H1 (cell line): Measurements from ENCODE around the gene PBX3. TPM values are rescaled to one million over a fixed set of nuclear protein-coding genes. Genes with fewer than 3 reads are reported as not detected.

Experiments
- CTCF ChIA-PET: fragments of 300-600 bp; sonication (Branson Sonifier 250); formaldehyde crosslinking; loops from one replicate; lab custom pipeline; 2021; ENCODE audit not compliant: partially characterized antibody; lab: Charles Lee
- POLR2A ChIA-PET: fragments of 300-600 bp; sonication (Branson Sonifier 250); formaldehyde crosslinking; loops from one replicate; lab custom pipeline; 2021; ENCODE audit warnings: inconsistent platforms; ENCODE audit not compliant: partially characterized antibody; lab: Charles Lee
- DNase-seq, 2 experiments: peaks; one replicate each; pipeline versions ENCODE4 v3.0.0 to v3.0.0-alpha.2; 2010 to 2022; ENCODE audit warnings: low spot score in 2 of 2, low read depth in 1 of 2, mixed read lengths in 1 of 2
- FAIRE-seq: peaks from 2 replicates; lab custom pipeline; 2011; peaks lifted over from hg19 to GRCh38; lab: Jason Lieb, UNC
- H2AFZ ChIP-seq: 2 replicates; pipeline ENCODE4 v1.8.1; 2012; ENCODE audit warnings: low read length, inconsistent platforms
- H2AK5ac ChIP-seq: 2 replicates; pipeline ENCODE4 v1.6.1; 2013; ENCODE audit warnings: low read depth, low read length
- H2BK120ac ChIP-seq: replicated peaks from 2 replicates; pipeline ENCODE3; 2013; ENCODE audit warnings: low read depth, low read length, inconsistent platforms
- H2BK12ac ChIP-seq: 2 replicates; pipeline ENCODE4 v1.6.1; 2013; ENCODE audit warnings: low read depth, low read length
- H2BK15ac ChIP-seq: 2 replicates; pipeline ENCODE4 v1.6.1; 2013; ENCODE audit warnings: low read length
- H2BK20ac ChIP-seq: 2 replicates; pipeline ENCODE4 v1.6.1; 2013; ENCODE audit warnings: low read length
- H2BK5ac ChIP-seq: 2 replicates; pipeline ENCODE4 v1.6.1; 2013; ENCODE audit warnings: low read depth, low read length
- H3K14ac ChIP-seq: 2 replicates; pipeline ENCODE4 v1.6.1; 2013; ENCODE audit warnings: inconsistent platforms; ENCODE audit not compliant: insufficient read length
- H3K18ac ChIP-seq: 2 replicates; pipeline ENCODE4 v1.6.1; 2013; ENCODE audit warnings: low read length; ENCODE audit errors: extremely low read depth
- H3K23ac ChIP-seq: 2 replicates; pipeline ENCODE4 v1.6.1; 2013; ENCODE audit warnings: inconsistent platforms; ENCODE audit not compliant: insufficient read length
- H3K23me2 ChIP-seq: 2 replicates; pipeline ENCODE4 v1.6.1; 2013; ENCODE audit warnings: low read depth, low read length
- H3K27ac ChIP-seq: 2 replicates; pipeline ENCODE4 v1.6.1; 2011; ENCODE audit warnings: low read depth, low read length, inconsistent platforms
- H3K27me3 ChIP-seq, 4 experiments: replicated peaks in 1 of 4; 1 replicate in 1 of 4; 2 replicates in 3 of 4; pipeline versions ENCODE4 v1.6.1 to v1.8.1; 2011 to 2013; ENCODE audit warnings: low read length in 3 of 4, mild to moderate bottlenecking in 3 of 4, inconsistent platforms in 2 of 4, mixed read lengths in 2 of 4, moderate library complexity in 1 of 4; ENCODE audit not compliant: control insufficient read depth in 3 of 4, insufficient read depth in 3 of 4; ENCODE audit errors: extremely low read depth in 1 of 4
- H3K36me3 ChIP-seq, 4 experiments: 2 replicates each; pipeline versions ENCODE4 v1.6.1 to v1.8.1; 2011 to 2013; ENCODE audit warnings: mild to moderate bottlenecking in 4 of 4, low read length in 3 of 4, moderate library complexity in 2 of 4, control low read depth in 1 of 4, inconsistent platforms in 1 of 4; ENCODE audit not compliant: insufficient read depth in 4 of 4, control insufficient read depth in 2 of 4
- H3K4ac ChIP-seq: replicated peaks from 2 replicates; pipeline ENCODE3; 2013; ENCODE audit warnings: low read length, low read depth, mixed read lengths, inconsistent platforms; ENCODE audit not compliant: insufficient read length
- H3K4me1 ChIP-seq, 4 experiments: replicated peaks in 1 of 4; 1 replicate in 1 of 4; 2 replicates in 3 of 4; pipeline versions ENCODE4 v1.6.1 to v1.8.1; 2011 to 2013; ENCODE audit warnings: low read length in 3 of 4, inconsistent platforms in 2 of 4, mixed read lengths in 1 of 4; ENCODE audit not compliant: insufficient read depth in 4 of 4, control insufficient read depth in 3 of 4
- H3K4me2 ChIP-seq, 2 experiments: 2 replicates each; pipeline versions ENCODE4 v1.6.1 to v1.8.1; 2011 to 2013; ENCODE audit warnings: low read depth in 2 of 2, low read length in 2 of 2, control low read depth in 1 of 2, inconsistent platforms in 1 of 2, mild to moderate bottlenecking in 1 of 2; ENCODE audit not compliant: insufficient read depth in 1 of 2
- H3K4me3 ChIP-seq, 4 experiments: fragments of 200-600, 300-600 bp in 1 of 4; sonication (generic), shearing (Covaris generic), sonication (Bioruptor Twin) in 1 of 4; 2 replicates each; pipeline versions ENCODE4 v1.5.1 to v1.8.1; 2011 to 2016; ENCODE audit warnings: low read length in 4 of 4, low read depth in 3 of 4, control low read depth in 2 of 4, inconsistent platforms in 2 of 4, mild to moderate bottlenecking in 2 of 4, mixed read lengths in 1 of 4, moderate library complexity in 1 of 4; ENCODE audit not compliant: insufficient read depth in 2 of 4; ENCODE audit errors: extremely low read depth in 1 of 4
- H3K56ac ChIP-seq: replicated peaks from 2 replicates; pipeline ENCODE3; 2013; ENCODE audit warnings: low read depth, mild to moderate bottlenecking, mixed read lengths, low read length, inconsistent platforms; ENCODE audit not compliant: insufficient read length
- H3K79me1 ChIP-seq: 2 replicates; pipeline ENCODE4 v1.6.1; 2013; ENCODE audit warnings: low read depth, low read length, control low read depth
- H3K79me2 ChIP-seq, 2 experiments: 2 replicates each; pipeline versions ENCODE4 v1.6.1 to v1.8.1; 2012 to 2013; ENCODE audit warnings: low read length in 2 of 2, mild to moderate bottlenecking in 2 of 2, inconsistent platforms in 1 of 2; ENCODE audit not compliant: insufficient read depth in 2 of 2, control insufficient read depth in 1 of 2
- H3K9ac ChIP-seq, 4 experiments: replicated peaks in 1 of 4; 1 replicate in 1 of 4; 2 replicates in 3 of 4; pipeline versions ENCODE4 v1.6.1 to v1.8.1; 2011 to 2013; ENCODE audit warnings: low read depth in 3 of 4, low read length in 3 of 4, control low read depth in 2 of 4, mild to moderate bottlenecking in 2 of 4, moderate library complexity in 2 of 4, inconsistent platforms in 1 of 4; ENCODE audit errors: extremely low read depth in 1 of 4
- H3K9me3 ChIP-seq, 2 experiments: 2 replicates each; pipeline versions ENCODE4 v1.6.1 to v1.8.1; 2012 to 2013; ENCODE audit warnings: mild to moderate bottlenecking in 2 of 2, moderate library complexity in 2 of 2, control low read depth in 1 of 2, inconsistent platforms in 1 of 2, low read depth in 1 of 2, low read length in 1 of 2, mixed read lengths in 1 of 2; ENCODE audit not compliant: insufficient read depth in 2 of 2
- H4K20me1 ChIP-seq, 2 experiments: replicated peaks in 1 of 2; 2 replicates each; pipeline versions ENCODE3 to v1.8.1; 2011 to 2013; ENCODE audit warnings: inconsistent platforms in 2 of 2, low read length in 2 of 2, mild to moderate bottlenecking in 1 of 2; ENCODE audit not compliant: insufficient read depth in 2 of 2, control insufficient read depth in 1 of 2
- H4K5ac ChIP-seq: 2 replicates; pipeline ENCODE4 v1.6.1; 2013; ENCODE audit warnings: low read length, low read depth, mixed read lengths, inconsistent platforms; ENCODE audit not compliant: insufficient read length
- H4K8ac ChIP-seq: 2 replicates; pipeline ENCODE4 v1.8.0; 2013; ENCODE audit warnings: mild to moderate bottlenecking, moderate library complexity, low read length, inconsistent platforms; ENCODE audit not compliant: insufficient read depth; ENCODE audit errors: extremely low read depth
- H4K91ac ChIP-seq: replicated peaks from 2 replicates; pipeline ENCODE3; 2013; ENCODE audit warnings: low read length, mixed read lengths, inconsistent platforms; ENCODE audit not compliant: insufficient read length
- EP300 ChIP-seq, 2 experiments: IDR thresholded peaks; 1 replicate in 1 of 2; 2 replicates in 1 of 2; pipeline ENCODE4 v1.6.1; 2011 to 2012; ENCODE audit warnings: low read depth in 2 of 2, low read length in 2 of 2, mild to moderate bottlenecking in 2 of 2, borderline replicate concordance in 1 of 2, inconsistent platforms in 1 of 2, moderate library complexity in 1 of 2
- MAFK ChIP-seq: IDR thresholded peaks from 2 replicates; pipeline ENCODE4 v1.6.1; 2012; ENCODE audit warnings: low read depth, mild to moderate bottlenecking, improper control_type of control experiment, low read length
- POLR2AphosphoS5 ChIP-seq: IDR thresholded peaks from 2 replicates; pipeline ENCODE4 v1.6.1; 2011; ENCODE audit warnings: low read depth, low read length
- RFX5 ChIP-seq: IDR thresholded peaks from 2 replicates; pipeline ENCODE4 v1.6.1; 2011; ENCODE audit warnings: low read depth, low read length, improper control_type of control experiment, borderline replicate concordance
- SP2 ChIP-seq: IDR thresholded peaks from 2 replicates; pipeline ENCODE4 v1.6.1; 2012; ENCODE audit warnings: mild to moderate bottlenecking, low read length, inconsistent platforms
- SP4 ChIP-seq: IDR thresholded peaks from 2 replicates; pipeline ENCODE4 v1.6.1; 2012; ENCODE audit warnings: low read length, inconsistent platforms
- SRF ChIP-seq: IDR thresholded peaks from 2 replicates; pipeline ENCODE4 v1.6.1; 2011; ENCODE audit warnings: mild to moderate bottlenecking, low read depth, low read length, moderate library complexity
- ZNF274 ChIP-seq: IDR thresholded peaks from 2 replicates; pipeline ENCODE4 v1.7.0; 2012; ENCODE audit warnings: low read length, borderline replicate concordance; ENCODE audit errors: extremely low read depth
- WGBS, 2 experiments: shearing (Covaris generic) in 1 of 2; methylation state at CpG; one replicate each; pipeline versions ENCODE4 v1.1.6 to v1.1.7; 2013 to 2015; ENCODE audit warnings: low lambda C conversion rate in 2 of 2, mixed read lengths in 2 of 2, inconsistent platforms in 1 of 2, low coverage in 1 of 2, missing lambda C conversion rate in 1 of 2; ENCODE audit not compliant: insufficient replicate concordance in 2 of 2, insufficient coverage in 1 of 2, insufficient read length in 1 of 2; ENCODE audit errors: extremely low coverage in 1 of 2, missing lambda C conversion rate in 1 of 2; 5-methylcytosine and 5-hydroxymethylcytosine counted together
- polyA plus RNA-seq, 7 experiments: library from polyadenylated mRNA; depleted of rRNA in 3 of 7; stranded (reverse) in 5 of 7; unstranded in 2 of 7; fragments of >200 nt in 5 of 7; fragments of 200-250 nt in 2 of 7; gene quantifications; 1 replicate in 5 of 7; 2 replicates in 1 of 7; 4 replicates in 1 of 7; pipeline versions ENCODE4 v1.2.1 to v1.2.3, GENCODE V29; 2011 to 2013; ENCODE audit warnings: missing spikeins in 2 of 7, mixed read lengths in 2 of 7
- total RNA-seq: library from RNA; stranded (reverse); fragmentation: NEBNext Ultra II Directional; extraction: Animal tissue kit (Norgen Biotek cat#: 25700); gene quantifications from 2 replicates; pipeline ENCODE4 v1.2.1, GENCODE V29; 2021

PBX3 gene
- total and polyA plus RNA-seq, 2 of the 8 experiments (the other 6 are each of a cell fraction or from before 2014, with no cell fraction given) = 22.7 to 44.3 TPM

- Histone ChIP-seq H3K9ac (no peak overlapping the region), H4K91ac (no peak overlapping the region)
These were observed 103.0 kb downstream of the PBX3 start for GRCh38 chr9:125850106-125850632.

More at GRCh38 chr9:125850106-125850632, 103.0 kb downstream of the PBX3 start:
- TF ChIP-seq MAFK (peak; percentile 36; the same call in 1 of the 2 replicates), SP4 (no peak), POLR2AphosphoS5 (no peak), ZNF274 (no peak), SRF (no peak), RFX5 (no peak), EP300 (IDR thresholded peaks at IDR 0.05; ENCODE audit: borderline replicate concordance in 1 of 2, low read depth in 2 of 2, low read length in 2 of 2) (no peak), SP2 (no peak)
- Histone ChIP-seq H3K79me1 (no peaks in the 10 kb centered on the region), H4K8ac (no peak overlapping the region), H3K14ac (no peak overlapping the region), H3K4me1 (peaks cover 0 to 1% (median 0%) of the 10 kb centered on the region in 4 experiments; a peak in 2 of 7 replicates), H3K56ac (no peak overlapping the region), H2BK5ac (no peak overlapping the region), H2BK12ac (no peak overlapping the region), H2AK5ac (no peak overlapping the region), H3K4ac (no peak overlapping the region), H2BK20ac (no peak overlapping the region), H3K4me3 (no peak overlapping the region), H3K9me3 (no peaks in the 10 kb centered on the region), H3K18ac (no peak overlapping the region), H2AFZ (no peak overlapping the region), H3K79me2 (peaks cover 0 to 87% of the 10 kb centered on the region in 2 experiments; a peak in 3 of 4 replicates), H4K20me1 (peaks cover 3 to 4% of the 10 kb centered on the region in 2 experiments), H3K4me2 (no peak overlapping the region), H2BK15ac (no peak overlapping the region), H3K27ac (no peak overlapping the region), H3K36me3 (no peaks in the 10 kb centered on the region; a peak in 1 of 8 replicates), H3K23me2 (no peaks in the 10 kb centered on the region), H3K27me3 (no peaks in the 10 kb centered on the region), H2BK120ac (no peak overlapping the region), H4K5ac (no peak overlapping the region), H3K23ac (no peak overlapping the region)
- 85% methylated on average over 3 of the region's 3 CpGs; no CpG with 5 or more reads in 1 of the 2 experiments for WGBS, 2 experiments
- CTCF ChIA-PET = no interaction called here
- POLR2A ChIA-PET = no interaction called here
- FAIRE-seq (no peak), DNase-seq (no peak)
